ENCODE results near the gene FYN. TPM values are rescaled to one million over a fixed set of nuclear protein-coding genes. Genes with fewer than 3 reads are reported as not detected.
"Not testable (repeated sequence)": the region's sequence is repeated elsewhere in the genome, so short reads cannot be mapped to it uniquely, and the experiment has no call there.

Gene FYN
- polyA plus RNA-seq, 1 donor, result 127 TPM

GRCh38 chr6:111680811-111681609, 192.2 kb downstream of the FYN start:
- DNase-seq (ENCODE audit: low read depth), result not testable (repeated sequence)

DNA sequence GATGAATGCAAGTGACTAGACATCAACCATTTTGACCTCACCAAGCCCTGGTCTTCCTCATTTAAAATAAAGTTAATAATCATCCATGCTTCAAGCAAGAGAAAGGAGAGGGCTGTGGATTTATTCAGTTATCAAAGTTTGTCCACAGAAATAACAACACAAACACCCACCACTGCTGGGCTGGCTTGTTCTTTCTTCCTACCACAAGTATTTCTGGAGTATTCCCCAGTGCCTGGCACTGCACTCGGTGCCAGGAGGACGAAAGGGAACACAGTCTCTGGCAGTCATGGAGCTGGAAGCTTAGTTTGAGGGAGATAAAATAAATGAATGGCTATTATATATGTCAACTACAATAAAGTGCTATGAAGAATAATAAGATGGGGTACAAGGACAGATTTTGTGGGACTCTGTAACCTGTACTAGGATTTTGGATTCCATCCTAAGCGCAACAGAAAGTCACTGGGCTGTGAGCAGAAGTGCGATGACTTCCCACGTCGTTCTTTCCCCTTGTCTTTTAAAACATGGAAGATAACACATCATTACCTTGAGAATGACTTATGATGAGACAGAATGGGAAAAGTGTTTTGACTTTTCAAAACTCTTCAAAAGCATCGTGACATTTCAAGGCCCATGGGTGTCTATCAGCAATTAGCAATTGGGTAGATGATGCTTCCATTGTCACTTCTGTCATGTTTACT, 193.1 kb downstream of the FYN start:
- no peak for DNase-seq (ENCODE audit: low read depth)

- DNase-seq (ENCODE audit: low read depth), result no peak
Observed at GRCh38 chr6:111679126-111679858, 194.0 kb downstream of the FYN start.

- DNase-seq (ENCODE audit: low read depth), result no peak
Observed at GRCh38 chr6:111677249-111677990, 195.8 kb downstream of the FYN start.

- DNase-seq (ENCODE audit: low read depth), result no peak
Observed at GRCh38 chr6:111676383-111676782, 196.9 kb downstream of the FYN start.

GRCh38 chr6:111674883-111675282, 198.4 kb downstream of the FYN start:
- no peak for DNase-seq (ENCODE audit: low read depth)

GRCh38 chr6:111674413-111674812, 198.8 kb downstream of the FYN start:
- no peak for DNase-seq (ENCODE audit: low read depth)

DNA sequence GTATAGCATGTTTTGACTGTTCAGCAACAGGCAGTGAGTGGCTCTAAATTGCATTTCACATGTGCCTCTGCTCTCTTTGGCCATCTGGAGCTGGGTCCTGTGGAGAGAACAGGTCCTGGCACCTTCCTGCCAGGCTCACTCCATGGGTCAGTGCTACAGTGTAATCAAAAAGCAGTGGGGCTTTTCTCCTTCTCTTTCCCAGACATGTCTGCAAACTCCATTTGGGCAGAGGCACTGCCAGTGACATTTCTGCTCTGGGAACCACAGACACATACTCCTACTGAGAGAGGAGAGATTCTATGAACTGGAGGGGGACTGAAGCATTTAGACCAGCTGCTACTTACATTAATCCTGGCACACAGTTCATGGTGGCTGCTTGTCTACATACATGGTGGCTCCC, 199.3 kb downstream of the FYN start:
- DNase-seq (ENCODE audit: low read depth), result no peak

DNA sequence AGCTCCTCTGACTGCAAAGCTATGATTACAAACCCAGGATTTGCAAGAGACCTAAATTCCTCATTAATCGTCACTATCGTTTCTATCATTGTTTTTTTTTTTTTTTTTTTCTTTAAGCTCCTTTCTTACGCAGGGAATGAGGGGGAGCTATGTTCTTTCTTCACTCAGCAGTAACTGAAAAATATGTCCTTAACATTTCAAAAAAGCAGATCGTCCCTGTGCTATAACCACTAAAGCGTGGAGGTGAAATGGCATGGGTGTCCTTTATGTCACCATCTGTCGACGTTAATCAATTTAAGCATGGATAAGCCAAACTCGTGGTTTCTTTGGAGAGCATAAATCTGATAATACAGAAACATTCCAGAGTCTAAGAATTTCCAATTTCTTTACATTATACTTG, 199.7 kb downstream of the FYN start:
- DNase-seq (ENCODE audit: low read depth), result no peak

- no peak for DNase-seq (ENCODE audit: low read depth)
Observed at GRCh38 chr6:111672761-111673450, 200.3 kb downstream of the FYN start.

DNA sequence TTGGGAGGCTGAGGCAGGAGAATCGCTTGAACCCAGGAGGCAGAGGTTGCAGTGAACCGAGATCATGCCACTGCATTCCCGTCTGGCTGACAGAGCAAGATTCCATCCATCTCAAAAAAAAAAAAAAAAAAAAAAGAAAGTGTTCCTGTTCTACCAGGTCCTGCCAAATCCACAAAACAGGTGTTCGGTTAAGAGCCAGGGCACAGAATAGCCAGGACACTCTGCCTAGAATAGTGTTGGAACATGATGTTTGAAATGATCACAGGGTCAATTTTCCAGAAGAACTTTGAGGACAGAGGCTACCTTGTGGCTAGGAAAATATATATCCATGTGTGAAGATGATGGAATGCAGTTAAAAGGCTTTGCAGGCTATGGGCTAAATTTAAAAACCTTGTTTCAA, 203.9 kb downstream of the FYN start:
- DNase-seq (ENCODE audit: low read depth), result no peak

DNA sequence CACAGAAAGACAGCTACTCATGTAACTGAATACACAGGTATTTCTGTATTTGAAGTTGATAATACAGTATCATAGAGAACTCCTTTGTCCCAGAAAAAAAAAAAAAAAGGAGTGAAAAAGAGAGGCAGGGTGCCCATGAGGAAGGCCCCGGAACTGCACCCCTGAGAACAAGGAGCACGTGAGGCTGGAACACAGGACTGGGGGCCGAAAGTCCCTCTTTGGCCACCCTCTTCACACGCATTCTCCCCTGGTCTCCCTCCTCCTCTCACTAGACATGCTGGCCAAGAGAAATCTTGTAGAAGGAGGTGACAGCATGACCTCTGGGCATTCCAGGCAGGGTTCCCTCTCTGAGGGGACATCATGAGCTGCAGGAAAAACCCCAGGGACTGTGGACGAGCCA, 204.8 kb downstream of the FYN start:
- DNase-seq (ENCODE audit: low read depth), result no peak

DNA sequence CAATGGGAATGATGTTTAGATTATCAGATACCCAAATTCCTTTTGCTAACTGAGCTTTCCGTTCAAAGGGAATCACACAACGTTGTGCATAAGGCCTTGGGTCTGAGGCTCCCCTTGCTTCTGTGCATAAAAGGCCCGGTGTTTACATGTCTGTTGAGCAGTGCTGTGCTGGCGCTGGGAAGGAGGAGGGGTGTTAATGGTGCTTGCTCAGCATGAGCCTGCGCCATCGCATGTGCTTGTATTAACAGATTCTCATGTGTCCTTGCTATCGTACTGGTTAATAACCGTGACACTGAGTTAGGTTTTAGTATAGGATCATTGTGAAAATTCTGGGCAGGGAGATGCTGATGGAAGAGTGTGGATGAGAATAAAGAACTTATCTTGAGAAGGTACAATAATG, 205.3 kb downstream of the FYN start:
- DNase-seq (ENCODE audit: low read depth), result no peak

- no peak for DNase-seq (ENCODE audit: low read depth)
Observed at GRCh38 chr6:111666847-111667246, 206.4 kb downstream of the FYN start.

- no peak for DNase-seq (ENCODE audit: low read depth)
Observed at GRCh38 chr6:111664565-111665030, 208.7 kb downstream of the FYN start.

GRCh38 chr6:111663692-111664564, 209.3 kb downstream of the FYN start:
- DNase-seq (ENCODE audit: low read depth), result no peak

DNA sequence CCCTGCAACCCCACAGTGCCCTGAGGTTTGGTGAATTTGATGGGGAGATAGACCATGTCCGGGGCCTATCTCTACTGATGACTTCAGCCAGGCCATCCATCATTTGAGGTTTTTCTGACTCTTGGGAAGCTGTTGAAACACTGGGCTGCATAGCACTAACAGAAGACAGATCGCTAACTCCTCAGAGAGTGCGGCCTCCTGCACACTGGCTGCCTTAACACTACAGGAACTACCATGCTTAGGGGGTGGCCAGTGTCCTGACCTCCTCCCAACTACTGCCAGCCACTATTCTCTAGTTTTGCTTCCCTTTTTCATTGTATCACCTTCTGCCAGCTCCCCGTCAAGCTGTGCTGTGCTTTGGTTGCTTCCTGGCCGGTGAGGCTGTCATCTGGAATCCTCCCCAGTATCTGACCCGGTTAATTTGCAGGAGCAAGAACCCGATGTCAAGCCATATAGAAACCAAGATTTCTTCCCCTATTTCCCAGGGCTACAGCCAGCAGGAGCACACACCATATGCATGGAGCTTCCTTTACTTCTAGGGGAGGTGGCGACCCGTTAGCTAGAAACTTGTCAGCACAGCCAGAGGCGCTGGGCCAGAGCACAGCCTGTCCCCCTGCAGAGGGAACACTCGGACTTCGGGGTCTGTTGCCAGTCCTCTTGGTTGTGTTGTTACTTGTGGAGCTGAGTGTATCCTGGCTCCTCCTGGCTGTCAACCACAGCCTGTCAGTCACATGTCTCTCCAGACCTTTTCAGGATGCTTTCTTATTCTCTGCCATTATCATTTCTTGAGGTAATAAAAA, 210.3 kb downstream of the FYN start:
- no peak for DNase-seq (ENCODE audit: low read depth)

- DNase-seq (ENCODE audit: low read depth), result no peak
Observed at GRCh38 chr6:111662072-111662793, 211.0 kb downstream of the FYN start.

Measured in forelimb muscle (tissue), 1 donor.